SU-DHL-6 (cell line): Measurements from ENCODE around the gene HSPA2.

Source experiments
- EZH2phosphoT487 ChIP-seq: fragments of 200-600 bp; sonication (generic), shearing (Covaris generic); conservative IDR thresholded peaks from 2 replicates; pipeline ENCODE4 v1.6.1; 2018; ENCODE audit warnings: mild to moderate bottlenecking, antibody characterized with exemption, low read length, moderate library complexity, mixed read lengths
- TF ChIP-seq, protein P1 (sequence below): fragments of 200-600 bp; sonication (generic); IDR thresholded peaks from one replicate; pipeline ENCODE4 v1.5.1; 2017; ENCODE audit warnings: antibody characterized with exemption, mild to moderate bottlenecking, low read length, moderate library complexity; ENCODE audit not compliant: insufficient read depth, poor library complexity, severe bottlenecking

GRCh38 chr14:64525354-64525753 is 15.2 kb upstream of the HSPA2 start:
- TF ChIP-seq, protein P1, sequence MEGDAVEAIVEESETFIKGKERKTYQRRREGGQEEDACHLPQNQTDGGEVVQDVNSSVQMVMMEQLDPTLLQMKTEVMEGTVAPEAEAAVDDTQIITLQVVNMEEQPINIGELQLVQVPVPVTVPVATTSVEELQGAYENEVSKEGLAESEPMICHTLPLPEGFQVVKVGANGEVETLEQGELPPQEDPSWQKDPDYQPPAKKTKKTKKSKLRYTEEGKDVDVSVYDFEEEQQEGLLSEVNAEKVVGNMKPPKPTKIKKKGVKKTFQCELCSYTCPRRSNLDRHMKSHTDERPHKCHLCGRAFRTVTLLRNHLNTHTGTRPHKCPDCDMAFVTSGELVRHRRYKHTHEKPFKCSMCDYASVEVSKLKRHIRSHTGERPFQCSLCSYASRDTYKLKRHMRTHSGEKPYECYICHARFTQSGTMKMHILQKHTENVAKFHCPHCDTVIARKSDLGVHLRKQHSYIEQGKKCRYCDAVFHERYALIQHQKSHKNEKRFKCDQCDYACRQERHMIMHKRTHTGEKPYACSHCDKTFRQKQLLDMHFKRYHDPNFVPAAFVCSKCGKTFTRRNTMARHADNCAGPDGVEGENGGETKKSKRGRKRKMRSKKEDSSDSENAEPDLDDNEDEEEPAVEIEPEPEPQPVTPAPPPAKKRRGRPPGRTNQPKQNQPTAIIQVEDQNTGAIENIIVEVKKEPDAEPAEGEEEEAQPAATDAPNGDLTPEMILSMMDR: no peak
- no peak for TF ChIP-seq EZH2phosphoT487
